ENCODE data around the gene OPCML.

The OPCML gene

GRCh38 chr11:133285359-133285758, 246.9 kb downstream of the OPCML start:
- TF ChIP-seq GLIS3 (CRISPR knock-in tag; IDR thresholded peaks at IDR 0.05) (no peak), RARB (CRISPR knock-in tag; IDR thresholded peaks at IDR 0.05) (no peak), POU6F1 (CRISPR knock-in tag; IDR thresholded peaks at IDR 0.05; ENCODE audit: borderline replicate concordance, low read depth) (no peak)
- no peak for ATAC-seq

GRCh38 chr11:133284156-133284555, 248.1 kb downstream of the OPCML start:
- TF ChIP-seq TCF4 (CRISPR knock-in tag; IDR thresholded peaks at IDR 0.05; ENCODE audit: borderline replicate concordance) (no peak), TSHZ2 (CRISPR knock-in tag; IDR thresholded peaks at IDR 0.05) (no peak), ESRRG (CRISPR knock-in tag; IDR thresholded peaks at IDR 0.05) (no peak), POU6F1 (CRISPR knock-in tag; IDR thresholded peaks at IDR 0.05; ENCODE audit: borderline replicate concordance, low read depth) (no peak)
- no peak for ATAC-seq

GRCh38 chr11:133277886-133278285, 254.4 kb downstream of the OPCML start:
- ATAC-seq = no peak

More at GRCh38 chr11:133277886-133278285, 254.4 kb downstream of the OPCML start:
- TF ChIP-seq PPARA (CRISPR knock-in tag; IDR thresholded peaks at IDR 0.05; ENCODE audit: borderline replicate concordance) = no peak
- TF ChIP-seq ZFP3 (CRISPR knock-in tag; IDR thresholded peaks at IDR 0.05) = no peak
- TF ChIP-seq PATZ1 (CRISPR knock-in tag; IDR thresholded peaks at IDR 0.05; ENCODE audit: borderline replicate concordance) = no peak
- no peak for TF ChIP-seq ZNF565 (CRISPR knock-in tag; conservative IDR thresholded peaks at IDR 0.05; ENCODE audit: low read depth)
- TF ChIP-seq TSHZ2 (CRISPR knock-in tag; IDR thresholded peaks at IDR 0.05) = no peak
- TF ChIP-seq ZFP30 (CRISPR knock-in tag; IDR thresholded peaks at IDR 0.05) = no peak
- no peak for TF ChIP-seq OSR1 (CRISPR knock-in tag; IDR thresholded peaks at IDR 0.05)
- TF ChIP-seq GLIS3 (CRISPR knock-in tag; IDR thresholded peaks at IDR 0.05) = no peak
- TF ChIP-seq CREB5 (CRISPR knock-in tag; IDR thresholded peaks at IDR 0.05; ENCODE audit: low read depth) = no peak
- TF ChIP-seq TCF4 (CRISPR knock-in tag; IDR thresholded peaks at IDR 0.05; ENCODE audit: borderline replicate concordance) = no peak
- TF ChIP-seq ESRRG (CRISPR knock-in tag; IDR thresholded peaks at IDR 0.05) = no peak
- no peak for TF ChIP-seq ZC3H10 (CRISPR knock-in tag; IDR thresholded peaks at IDR 0.05)
- TF ChIP-seq POU6F1 (CRISPR knock-in tag; IDR thresholded peaks at IDR 0.05; ENCODE audit: borderline replicate concordance, low read depth) = no peak
- no peak for TF ChIP-seq TOX (CRISPR knock-in tag; IDR thresholded peaks at IDR 0.05; ENCODE audit: borderline replicate concordance)
- TF ChIP-seq ZNF8 (CRISPR knock-in tag; IDR thresholded peaks at IDR 0.05) = no peak
- TF ChIP-seq ZNF70 (CRISPR knock-in tag; IDR thresholded peaks at IDR 0.05) = no peak
- TF ChIP-seq CSDC2 (CRISPR knock-in tag; IDR thresholded peaks at IDR 0.05) = no peak
- no peak for TF ChIP-seq BACH2 (CRISPR knock-in tag; IDR thresholded peaks at IDR 0.05; ENCODE audit: borderline replicate concordance)
- TF ChIP-seq ARNTL (CRISPR knock-in tag; IDR thresholded peaks at IDR 0.05; ENCODE audit: borderline replicate concordance, low read depth) = no peak

Measured in SK-N-SH treated with all-trans-retinoic acid at 6 μM for 48 hours (cell line).